ENCODE results near the gene RNU5B-1.

Gene RNU5B-1

DNA sequence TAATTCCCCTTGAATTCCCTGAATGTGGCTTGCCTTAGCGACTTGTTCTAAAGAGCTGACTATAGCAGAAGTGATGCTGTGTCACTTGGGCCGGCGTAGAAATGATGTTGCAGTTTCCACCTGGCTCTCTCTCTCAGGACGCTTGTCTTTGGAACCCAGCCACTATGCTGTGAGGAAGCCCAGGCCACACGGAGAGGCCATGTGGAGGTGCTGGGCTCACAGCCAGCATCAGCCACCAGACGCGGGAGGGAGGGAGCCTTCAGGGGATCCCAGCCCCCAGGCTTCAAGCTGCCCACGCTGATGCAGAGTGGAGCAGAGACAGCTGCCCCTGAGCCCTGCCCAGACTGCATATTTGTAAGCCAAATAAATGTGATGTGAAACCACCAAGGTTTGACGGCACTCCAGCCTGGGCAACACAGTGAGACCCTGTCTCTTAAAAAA is 18.6 kb downstream of the RNU5B-1 start:
- H3K4me1 ChIP-seq (ENCODE audit: low read length) = no peaks in the 10 kb centered on the region
- H3F3A ChIP-seq (ENCODE audit: insufficient read depth, low read length) = no peaks in the 10 kb centered on the region
- no peaks in the 10 kb centered on the region for H3K9me2 ChIP-seq (replicated peaks; ENCODE audit: insufficient read depth, low read length)
- no peaks in the 10 kb centered on the region for H4K20me1 ChIP-seq (ENCODE audit: insufficient read depth, low read length)
- TF ChIP-seq, protein P1, sequence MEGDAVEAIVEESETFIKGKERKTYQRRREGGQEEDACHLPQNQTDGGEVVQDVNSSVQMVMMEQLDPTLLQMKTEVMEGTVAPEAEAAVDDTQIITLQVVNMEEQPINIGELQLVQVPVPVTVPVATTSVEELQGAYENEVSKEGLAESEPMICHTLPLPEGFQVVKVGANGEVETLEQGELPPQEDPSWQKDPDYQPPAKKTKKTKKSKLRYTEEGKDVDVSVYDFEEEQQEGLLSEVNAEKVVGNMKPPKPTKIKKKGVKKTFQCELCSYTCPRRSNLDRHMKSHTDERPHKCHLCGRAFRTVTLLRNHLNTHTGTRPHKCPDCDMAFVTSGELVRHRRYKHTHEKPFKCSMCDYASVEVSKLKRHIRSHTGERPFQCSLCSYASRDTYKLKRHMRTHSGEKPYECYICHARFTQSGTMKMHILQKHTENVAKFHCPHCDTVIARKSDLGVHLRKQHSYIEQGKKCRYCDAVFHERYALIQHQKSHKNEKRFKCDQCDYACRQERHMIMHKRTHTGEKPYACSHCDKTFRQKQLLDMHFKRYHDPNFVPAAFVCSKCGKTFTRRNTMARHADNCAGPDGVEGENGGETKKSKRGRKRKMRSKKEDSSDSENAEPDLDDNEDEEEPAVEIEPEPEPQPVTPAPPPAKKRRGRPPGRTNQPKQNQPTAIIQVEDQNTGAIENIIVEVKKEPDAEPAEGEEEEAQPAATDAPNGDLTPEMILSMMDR (IDR thresholded peaks at IDR 0.05; ENCODE audit: low read length) = no peak
- TF ChIP-seq EZH2phosphoT487 (IDR thresholded peaks at IDR 0.05; ENCODE audit: low read length) (no peak), EZH2 (optimal IDR thresholded peaks at IDR 0.05; ENCODE audit: low read depth, low read length) (no peak)
- DNase-seq = no peak
- H3K27me3 ChIP-seq (replicated peaks; ENCODE audit: insufficient read depth, low read length) = 0 out of 2 replicates have a peak, but pooled peaks cover 4% of the 10 kb centered on the region
- H3K4me2 ChIP-seq (ENCODE audit: low read depth, low read length) = no peak overlapping the region
- no peak overlapping the region for H3K4me3 ChIP-seq (ENCODE audit: low read length)
- H3K27ac ChIP-seq (ENCODE audit: low read length) = no peak overlapping the region
- no peaks in the 10 kb centered on the region for H3K79me2 ChIP-seq (ENCODE audit: low read length)
- H3K9me3 ChIP-seq (replicated peaks; ENCODE audit: insufficient read depth, low read length) = no peaks in the 10 kb centered on the region
- H2AFZ ChIP-seq (ENCODE audit: low read length) = no peak overlapping the region
- no peak overlapping the region for H3K9ac ChIP-seq (ENCODE audit: low read length)
- no peaks in the 10 kb centered on the region for H3K36me3 ChIP-seq (replicated peaks; ENCODE audit: insufficient read depth, low read length)

DNA sequence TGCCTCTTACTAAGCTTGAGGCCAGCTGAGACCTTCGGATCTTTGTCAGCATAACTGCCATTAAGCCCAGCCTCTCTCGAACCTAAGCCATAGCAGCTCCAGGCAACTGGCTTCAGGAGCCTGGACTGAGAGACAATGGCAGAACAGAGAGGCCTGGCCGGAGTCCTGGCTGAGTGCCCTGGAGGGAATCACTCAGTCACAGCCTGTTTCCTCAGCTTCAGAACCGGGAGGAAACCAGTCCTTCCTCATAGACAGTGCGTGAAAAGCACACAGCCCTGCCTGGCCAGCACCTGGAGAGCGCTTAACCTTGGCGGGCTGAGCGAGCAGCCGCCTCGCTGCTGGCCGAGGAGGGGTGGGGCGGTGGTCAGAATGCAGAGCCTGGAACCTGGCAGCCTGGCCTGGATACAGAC is 21.6 kb downstream of the RNU5B-1 start:
- Histone ChIP-seq H3K9me3 (replicated peaks; ENCODE audit: insufficient read depth, low read length) (no peaks in the 10 kb centered on the region), H3F3A (ENCODE audit: insufficient read depth, low read length) (no peaks in the 10 kb centered on the region), H4K20me1 (ENCODE audit: insufficient read depth, low read length) (no peaks in the 10 kb centered on the region), H3K4me1 (ENCODE audit: low read length) (no peaks in the 10 kb centered on the region), H3K27me3 (replicated peaks; ENCODE audit: insufficient read depth, low read length) (no peaks in the 10 kb centered on the region; the same call in 1 of the 2 replicates), H3K9me2 (replicated peaks; ENCODE audit: insufficient read depth, low read length) (no peaks in the 10 kb centered on the region), H3K4me2 (ENCODE audit: low read depth, low read length) (no peak overlapping the region), H2AFZ (ENCODE audit: low read length) (no peak overlapping the region), H3K9ac (ENCODE audit: low read length) (no peak overlapping the region), H3K36me3 (replicated peaks; ENCODE audit: insufficient read depth, low read length) (no peaks in the 10 kb centered on the region), H3K79me2 (ENCODE audit: low read length) (no peaks in the 10 kb centered on the region), H3K27ac (ENCODE audit: low read length) (no peak overlapping the region), H3K4me3 (ENCODE audit: low read length) (no peak overlapping the region)
- TF ChIP-seq EZH2 (optimal IDR thresholded peaks at IDR 0.05; ENCODE audit: low read depth, low read length) (no peak), EZH2phosphoT487 (IDR thresholded peaks at IDR 0.05; ENCODE audit: low read length) (no peak)
- TF ChIP-seq, protein P1 (IDR thresholded peaks at IDR 0.05; ENCODE audit: low read length) = no peak
- no peak for DNase-seq

GRCh38 chr15:65326818-65327217 is 22.3 kb downstream of the RNU5B-1 start:
- DNase-seq = no peak
- no peak overlapping the region for H3K4me2 ChIP-seq (ENCODE audit: low read depth, low read length)
- H3K9me2 ChIP-seq (replicated peaks; ENCODE audit: insufficient read depth, low read length) = no peaks in the 10 kb centered on the region
- TF ChIP-seq EZH2 (optimal IDR thresholded peaks at IDR 0.05; ENCODE audit: low read depth, low read length) (no peak), EZH2phosphoT487 (IDR thresholded peaks at IDR 0.05; ENCODE audit: low read length) (no peak)
- TF ChIP-seq, protein P1 (IDR thresholded peaks at IDR 0.05; ENCODE audit: low read length) = no peak
- no peak overlapping the region for H3K9ac ChIP-seq (ENCODE audit: low read length)
- H3K4me1 ChIP-seq (ENCODE audit: low read length) = no peaks in the 10 kb centered on the region
- no peaks in the 10 kb centered on the region for H4K20me1 ChIP-seq (ENCODE audit: insufficient read depth, low read length)
- H2AFZ ChIP-seq (ENCODE audit: low read length) = no peak overlapping the region
- no peaks in the 10 kb centered on the region for H3K9me3 ChIP-seq (replicated peaks; ENCODE audit: insufficient read depth, low read length)
- H3K27ac ChIP-seq (ENCODE audit: low read length) = no peak overlapping the region
- no peaks in the 10 kb centered on the region for H3K79me2 ChIP-seq (ENCODE audit: low read length)
- no peaks in the 10 kb centered on the region for H3K36me3 ChIP-seq (replicated peaks; ENCODE audit: insufficient read depth, low read length)
- H3F3A ChIP-seq (ENCODE audit: insufficient read depth, low read length) = no peaks in the 10 kb centered on the region
- no peak overlapping the region for H3K4me3 ChIP-seq (ENCODE audit: low read length)
- peaks cover 3% of the 10 kb centered on the region; the same call in 1 of the 2 replicates for H3K27me3 ChIP-seq (replicated peaks; ENCODE audit: insufficient read depth, low read length)

Data from MM.1S (cell line).